ENCODE measurements around the gene DCLK1. TPM values are rescaled to one million over a fixed set of nuclear protein-coding genes. Genes with fewer than 3 reads are reported as not detected.

The DCLK1 gene
- total and polyA plus RNA-seq, 4 donors: 0.04 to 0.56 (median 0.20) TPM

GRCh38 chr13:35992964-35993363 is 138.2 kb downstream of the DCLK1 start:
- Histone ChIP-seq H3K9ac (ENCODE audit: low read depth in 1 of 2, low read length in 2 of 2) (no peak overlapping the region), H3K27ac (ENCODE audit: low read depth in 1 of 2, low read length in 2 of 2) (no peak overlapping the region), H3K4me3 (ENCODE audit: low read depth in 1 of 3, low read length in 3 of 3) (no peak overlapping the region), H3K36me3 (ENCODE audit: control insufficient read depth in 4 of 4, insufficient read depth in 3 of 4, low read depth in 1 of 4, low read length in 3 of 4) (no peaks in the 10 kb centered on the region), H3K27me3 (ENCODE audit: control insufficient read depth in 4 of 4, insufficient read depth in 4 of 4, low read length in 3 of 4) (peaks cover 0 to 6% (median 1%) of the 10 kb centered on the region in 4 donors), H3K9me3 (ENCODE audit: control insufficient read depth in 4 of 4, low read length in 3 of 4) (no peaks in the 10 kb centered on the region), H3K4me1 (ENCODE audit: control insufficient read depth in 4 of 4, insufficient read depth in 4 of 4, low read length in 3 of 4) (no peaks in the 10 kb centered on the region)
- WGBS: 67% methylated on average over 4 of the region's 4 CpGs
- TF ChIP-seq JUND (IDR thresholded peaks at IDR 0.05) (no peak), EGR1 (IDR thresholded peaks at IDR 0.05; ENCODE audit: low read depth in 2 of 2) (no peak), FOXA1 (IDR thresholded peaks at IDR 0.05) (no peak), TAF1 (conservative IDR thresholded peaks at IDR 0.05) (no peak), HNF4A (conservative IDR thresholded peaks at IDR 0.05) (no peak), SP1 (IDR thresholded peaks at IDR 0.05) (no peak), RAD21 (IDR thresholded peaks at IDR 0.05) (no peak), RXRA (IDR thresholded peaks at IDR 0.05) (no peak)
- TF ChIP-seq, protein P1, sequence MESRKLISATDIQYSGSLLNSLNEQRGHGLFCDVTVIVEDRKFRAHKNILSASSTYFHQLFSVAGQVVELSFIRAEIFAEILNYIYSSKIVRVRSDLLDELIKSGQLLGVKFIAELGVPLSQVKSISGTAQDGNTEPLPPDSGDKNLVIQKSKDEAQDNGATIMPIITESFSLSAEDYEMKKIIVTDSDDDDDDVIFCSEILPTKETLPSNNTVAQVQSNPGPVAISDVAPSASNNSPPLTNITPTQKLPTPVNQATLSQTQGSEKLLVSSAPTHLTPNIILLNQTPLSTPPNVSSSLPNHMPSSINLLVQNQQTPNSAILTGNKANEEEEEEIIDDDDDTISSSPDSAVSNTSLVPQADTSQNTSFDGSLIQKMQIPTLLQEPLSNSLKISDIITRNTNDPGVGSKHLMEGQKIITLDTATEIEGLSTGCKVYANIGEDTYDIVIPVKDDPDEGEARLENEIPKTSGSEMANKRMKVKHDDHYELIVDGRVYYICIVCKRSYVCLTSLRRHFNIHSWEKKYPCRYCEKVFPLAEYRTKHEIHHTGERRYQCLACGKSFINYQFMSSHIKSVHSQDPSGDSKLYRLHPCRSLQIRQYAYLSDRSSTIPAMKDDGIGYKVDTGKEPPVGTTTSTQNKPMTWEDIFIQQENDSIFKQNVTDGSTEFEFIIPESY (IDR thresholded peaks at IDR 0.05): no peak
- TF ChIP-seq, protein P2, sequence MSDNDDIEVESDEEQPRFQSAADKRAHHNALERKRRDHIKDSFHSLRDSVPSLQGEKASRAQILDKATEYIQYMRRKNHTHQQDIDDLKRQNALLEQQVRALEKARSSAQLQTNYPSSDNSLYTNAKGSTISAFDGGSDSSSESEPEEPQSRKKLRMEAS (IDR thresholded peaks at IDR 0.05): no peak
- DNase-seq (ENCODE audit: low spot score): no peak

DNA sequence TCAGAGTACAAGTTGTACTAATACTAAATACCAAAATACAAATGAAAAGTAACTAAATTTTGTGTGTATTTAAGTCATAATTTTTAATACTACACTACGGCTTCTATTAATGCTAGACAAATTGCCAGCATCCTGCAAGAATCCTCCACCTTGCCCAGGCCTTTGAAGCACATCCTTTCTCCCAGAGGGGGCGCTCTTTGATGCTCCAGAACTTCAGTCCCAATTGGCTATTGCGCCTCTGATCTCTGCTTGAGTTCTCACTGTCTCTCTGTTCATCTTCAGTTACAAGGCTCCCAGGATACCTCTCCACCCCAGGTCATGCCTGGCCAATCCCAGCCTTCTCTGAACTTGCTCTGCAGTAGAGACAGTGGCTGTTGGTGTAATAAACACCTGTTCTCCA is 141.0 kb downstream of the DCLK1 start:
- Histone ChIP-seq H3K9ac (ENCODE audit: low read depth in 1 of 2, low read length in 2 of 2) (no peak overlapping the region), H3K4me3 (ENCODE audit: low read depth in 1 of 3, low read length in 3 of 3) (no peak overlapping the region), H3K9me3 (ENCODE audit: control insufficient read depth in 4 of 4, low read length in 3 of 4) (no peaks in the 10 kb centered on the region), H3K27me3 (ENCODE audit: control insufficient read depth in 4 of 4, insufficient read depth in 4 of 4, low read length in 3 of 4) (peaks cover 0 to 6% (median 1%) of the 10 kb centered on the region in 4 donors), H3K27ac (ENCODE audit: low read depth in 1 of 2, low read length in 2 of 2) (no peak overlapping the region), H3K36me3 (ENCODE audit: control insufficient read depth in 4 of 4, insufficient read depth in 3 of 4, low read depth in 1 of 4, low read length in 3 of 4) (no peaks in the 10 kb centered on the region), H3K4me1 (ENCODE audit: control insufficient read depth in 4 of 4, insufficient read depth in 4 of 4, low read length in 3 of 4) (no peaks in the 10 kb centered on the region)
- no peak for DNase-seq (ENCODE audit: low spot score)
- 70% methylated on average over 3 of the region's 3 CpGs for WGBS
- no peak for TF ChIP-seq SP1 (IDR thresholded peaks at IDR 0.05)

GRCh38 chr13:35988648-35989081 is 142.5 kb downstream of the DCLK1 start:
- 67% methylated on average over 6 of the region's 6 CpGs for WGBS
- Histone ChIP-seq H3K4me1 (ENCODE audit: control insufficient read depth in 4 of 4, insufficient read depth in 4 of 4, low read length in 3 of 4) (no peaks in the 10 kb centered on the region), H3K27me3 (ENCODE audit: control insufficient read depth in 4 of 4, insufficient read depth in 4 of 4, low read length in 3 of 4) (peaks cover 0 to 6% (median 0%) of the 10 kb centered on the region in 4 donors), H3K36me3 (ENCODE audit: control insufficient read depth in 4 of 4, insufficient read depth in 3 of 4, low read depth in 1 of 4, low read length in 3 of 4) (no peaks in the 10 kb centered on the region), H3K27ac (ENCODE audit: low read depth in 1 of 2, low read length in 2 of 2) (no peak overlapping the region), H3K4me3 (ENCODE audit: low read depth in 1 of 3, low read length in 3 of 3) (no peak overlapping the region), H3K9me3 (ENCODE audit: control insufficient read depth in 4 of 4, low read length in 3 of 4) (no peaks in the 10 kb centered on the region), H3K9ac (ENCODE audit: low read depth in 1 of 2, low read length in 2 of 2) (no peak overlapping the region)
- DNase-seq (ENCODE audit: low spot score): no peak
- no peak for TF ChIP-seq FOXA1 (IDR thresholded peaks at IDR 0.05)
- no peak for TF ChIP-seq ATF3 (IDR thresholded peaks at IDR 0.05)
- TF ChIP-seq NR2F2 (IDR thresholded peaks at IDR 0.05): no peak
- TF ChIP-seq EGR1 (IDR thresholded peaks at IDR 0.05; ENCODE audit: low read depth in 2 of 2): no peak
- TF ChIP-seq GABPA (IDR thresholded peaks at IDR 0.05 in 1 of 2, conservative IDR thresholded peaks at IDR 0.05 in 1 of 2): no peak
- no peak for TF ChIP-seq SP1 (IDR thresholded peaks at IDR 0.05)
- no peak for TF ChIP-seq RXRA (IDR thresholded peaks at IDR 0.05)
- no peak for TF ChIP-seq HNF4G (IDR thresholded peaks at IDR 0.05)
- no peak for TF ChIP-seq JUND (IDR thresholded peaks at IDR 0.05)
- TF ChIP-seq, protein P2 (IDR thresholded peaks at IDR 0.05): no peak
- no peak for TF ChIP-seq TAF1 (conservative IDR thresholded peaks at IDR 0.05)
- TF ChIP-seq RAD21 (IDR thresholded peaks at IDR 0.05): no peak
- TF ChIP-seq FOXA2 (IDR thresholded peaks at IDR 0.05): no peak
- TF ChIP-seq, protein P1 (IDR thresholded peaks at IDR 0.05): no peak
- TF ChIP-seq, protein P3, sequence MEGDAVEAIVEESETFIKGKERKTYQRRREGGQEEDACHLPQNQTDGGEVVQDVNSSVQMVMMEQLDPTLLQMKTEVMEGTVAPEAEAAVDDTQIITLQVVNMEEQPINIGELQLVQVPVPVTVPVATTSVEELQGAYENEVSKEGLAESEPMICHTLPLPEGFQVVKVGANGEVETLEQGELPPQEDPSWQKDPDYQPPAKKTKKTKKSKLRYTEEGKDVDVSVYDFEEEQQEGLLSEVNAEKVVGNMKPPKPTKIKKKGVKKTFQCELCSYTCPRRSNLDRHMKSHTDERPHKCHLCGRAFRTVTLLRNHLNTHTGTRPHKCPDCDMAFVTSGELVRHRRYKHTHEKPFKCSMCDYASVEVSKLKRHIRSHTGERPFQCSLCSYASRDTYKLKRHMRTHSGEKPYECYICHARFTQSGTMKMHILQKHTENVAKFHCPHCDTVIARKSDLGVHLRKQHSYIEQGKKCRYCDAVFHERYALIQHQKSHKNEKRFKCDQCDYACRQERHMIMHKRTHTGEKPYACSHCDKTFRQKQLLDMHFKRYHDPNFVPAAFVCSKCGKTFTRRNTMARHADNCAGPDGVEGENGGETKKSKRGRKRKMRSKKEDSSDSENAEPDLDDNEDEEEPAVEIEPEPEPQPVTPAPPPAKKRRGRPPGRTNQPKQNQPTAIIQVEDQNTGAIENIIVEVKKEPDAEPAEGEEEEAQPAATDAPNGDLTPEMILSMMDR (IDR thresholded peaks at IDR 0.05; ENCODE audit: low read depth, low read length, missing input control): no peak
- TF ChIP-seq HNF4A (conservative IDR thresholded peaks at IDR 0.05): no peak
- no peak for TF ChIP-seq YY1 (IDR thresholded peaks at IDR 0.05)
